ENCODE measurements around the gene SEZ6. TPM values are rescaled to one million over a fixed set of nuclear protein-coding genes. Genes with fewer than 3 reads are reported as not detected.
"Not testable (repeated sequence)": the region's sequence is repeated elsewhere in the genome, so short reads cannot be mapped to it uniquely, and the experiment has no call there.

SEZ6 gene
- total RNA-seq, 4 donors from 2014 or later: 0.13 TPM; not detected in 3

- H3K27me3 ChIP-seq: no peaks in the 10 kb centered on the region
- no peak for TF ChIP-seq POLR2AphosphoS5 (IDR thresholded peaks at IDR 0.05)
- H3K27ac ChIP-seq: peak overlapping the region in 1 of 4 donors; percentile 33
- H3K4me1 ChIP-seq: peaks cover 21 to 94% (median 52%) of the 10 kb centered on the region in 3 donors
- no peak for ATAC-seq
- no peaks in the 10 kb centered on the region for H3K36me3 ChIP-seq
- no peak overlapping the region for H3K4me3 ChIP-seq
- no peaks in the 10 kb centered on the region for H3K9me3 ChIP-seq
Observed at GRCh38 chr17:28938552-28938951, 67.3 kb downstream of the SEZ6 start.

GRCh38 chr17:28937044-28937729 is 68.6 kb downstream of the SEZ6 start:
- H3K36me3 ChIP-seq: no peaks in the 10 kb centered on the region
- H3K27ac ChIP-seq: peak overlapping the region in 2 of 4 donors; percentile 3 to 6
- no peaks in the 10 kb centered on the region for H3K27me3 ChIP-seq
- TF ChIP-seq EP300 (IDR thresholded peaks at IDR 0.05): no peak
- peak; percentile 12 for TF ChIP-seq POLR2AphosphoS5 (IDR thresholded peaks at IDR 0.05)
- peak; percentile 57 for ATAC-seq
- H3K9me3 ChIP-seq: no peaks in the 10 kb centered on the region
- H3K4me1 ChIP-seq: peaks cover 21 to 91% (median 52%) of the 10 kb centered on the region in 3 donors
- 48 to 63% methylated on average over 5 of the region's 5 CpGs for WGBS, 2 donors (ENCODE audit: low coverage in 1 of 2)
- H3K4me3 ChIP-seq: no peak overlapping the region

- 80 to 83% methylated on average over 3 to 8 of the region's 8 CpGs for WGBS, 2 donors (ENCODE audit: low coverage in 1 of 2)
- no peak for TF ChIP-seq EP300 (IDR thresholded peaks at IDR 0.05)
- no peak for TF ChIP-seq CTCF (IDR thresholded peaks at IDR 0.05)
- no peak for TF ChIP-seq POLR2AphosphoS5 (IDR thresholded peaks at IDR 0.05)
- TF ChIP-seq POLR2A (IDR thresholded peaks at IDR 0.05): no peak
- ATAC-seq: no peak
- H3K27ac ChIP-seq: no peak overlapping the region
- H3K4me1 ChIP-seq: peaks cover 21 to 89% (median 51%) of the 10 kb centered on the region in 3 donors
- H3K36me3 ChIP-seq: no peaks in the 10 kb centered on the region
- H3K4me3 ChIP-seq: no peak overlapping the region
- no peaks in the 10 kb centered on the region for H3K27me3 ChIP-seq
- no peaks in the 10 kb centered on the region for H3K9me3 ChIP-seq
Observed at GRCh38 chr17:28935744-28936460, 69.9 kb downstream of the SEZ6 start.

GRCh38 chr17:28934508-28934907 is 71.3 kb downstream of the SEZ6 start:
- not testable (repeated sequence) for H3K36me3 ChIP-seq, ATAC-seq, H3K9me3 ChIP-seq, H3K4me3 ChIP-seq, H3K27me3 ChIP-seq, H3K27ac ChIP-seq
- peaks cover 13 to 86% (median 37%) of the 10 kb centered on the region in 3 donors for H3K4me1 ChIP-seq
- WGBS, 2 donors (ENCODE audit: low coverage in 1 of 2): 100% methylated on average over 6 of the region's 8 CpGs; no CpG with 5 or more reads in 1 of the 2 donors

GRCh38 chr17:28929787-28930186 is 76.0 kb downstream of the SEZ6 start:
- no peak overlapping the region for H3K27ac ChIP-seq
- no peak for TF ChIP-seq POLR2A (IDR thresholded peaks at IDR 0.05)
- no peak for TF ChIP-seq CTCF (IDR thresholded peaks at IDR 0.05)
- TF ChIP-seq POLR2AphosphoS5 (IDR thresholded peaks at IDR 0.05): no peak
- TF ChIP-seq EP300 (IDR thresholded peaks at IDR 0.05): no peak
- H3K36me3 ChIP-seq: peaks cover 0 to 29% of the 10 kb centered on the region in 2 donors
- no peak for ATAC-seq
- no peak overlapping the region for H3K4me3 ChIP-seq
- 97% methylated on average over 2 of the region's 2 CpGs; no CpG with 5 or more reads in 1 of the 2 donors for WGBS, 2 donors (ENCODE audit: low coverage in 1 of 2)
- H3K27me3 ChIP-seq: no peaks in the 10 kb centered on the region
- H3K4me1 ChIP-seq: peaks cover 0 to 55% (median 0%) of the 10 kb centered on the region in 3 donors
- no peaks in the 10 kb centered on the region for H3K9me3 ChIP-seq

- no peak for TF ChIP-seq EP300 (IDR thresholded peaks at IDR 0.05)
- Histone ChIP-seq H3K27me3 (no peaks in the 10 kb centered on the region), H3K4me3 (no peak overlapping the region), H3K4me1 (peaks cover 0 to 46% (median 0%) of the 10 kb centered on the region in 3 donors), H3K27ac (no peak overlapping the region), H3K9me3 (no peaks in the 10 kb centered on the region), H3K36me3 (peaks cover 0 to 45% of the 10 kb centered on the region in 2 donors)
- WGBS, 2 donors (ENCODE audit: low coverage in 1 of 2): 80 to 95% methylated on average over 1 to 2 of the region's 2 CpGs
- no peak for ATAC-seq
Observed at GRCh38 chr17:28928061-28928460, 77.8 kb downstream of the SEZ6 start.

- Histone ChIP-seq H3K27ac (peak overlapping the region in 2 of 4 donors; percentile 20 to 38), H3K36me3 (peaks cover 0 to 58% of the 10 kb centered on the region in 2 donors), H3K27me3 (no peaks in the 10 kb centered on the region), H3K4me1 (peaks cover 0 to 36% (median 0%) of the 10 kb centered on the region in 3 donors), H3K4me3 (no peak overlapping the region), H3K9me3 (no peaks in the 10 kb centered on the region)
- 90% methylated on average over 2 of the region's 4 CpGs; no CpG with 5 or more reads in 1 of the 2 donors for WGBS, 2 donors (ENCODE audit: low coverage in 1 of 2)
- no peak for ATAC-seq
- TF ChIP-seq EP300 (IDR thresholded peaks at IDR 0.05): no peak
- no peak for TF ChIP-seq POLR2AphosphoS5 (IDR thresholded peaks at IDR 0.05)
- no peak for TF ChIP-seq CTCF (IDR thresholded peaks at IDR 0.05)
- no peak for TF ChIP-seq POLR2A (IDR thresholded peaks at IDR 0.05)
Observed at GRCh38 chr17:28926786-28927185, 79.0 kb downstream of the SEZ6 start.
